ENCODE measurements around the gene FAM222A.

Gene FAM222A

DNA sequence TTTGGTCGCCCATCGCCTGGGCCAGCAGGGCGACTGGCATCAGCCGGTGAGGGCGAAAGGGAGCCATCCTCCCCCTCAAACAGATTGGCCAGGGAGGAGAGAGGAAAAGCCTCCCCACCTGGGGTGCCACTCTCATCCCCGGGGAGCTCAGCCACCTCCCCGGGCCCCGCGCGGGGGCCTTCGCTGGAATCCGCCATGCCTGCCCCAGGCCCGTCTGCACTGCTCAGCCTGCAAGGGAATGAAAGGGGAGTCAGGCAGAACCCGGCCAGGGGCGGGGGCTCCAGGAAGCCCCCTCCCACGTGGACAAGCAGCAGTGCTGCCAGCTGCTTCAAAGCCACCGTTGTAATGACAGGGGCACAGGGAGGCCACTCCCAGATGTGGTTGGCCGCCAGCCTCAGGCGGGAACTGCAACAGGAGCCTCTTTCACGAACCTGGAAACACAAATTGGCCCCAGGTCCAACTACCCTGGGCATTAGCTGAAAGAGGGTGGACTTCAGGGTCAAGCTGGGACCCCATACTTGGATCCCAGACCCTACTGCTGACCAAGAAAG lies 101.0 kb downstream of the FAM222A start:
- no peak overlapping the region for H3K4me3 ChIP-seq (replicated peaks in 1 of 2; ENCODE audit: low read depth in 2 of 2, low read length in 2 of 2)
- TF ChIP-seq CTCF (IDR thresholded peaks at IDR 0.05; ENCODE audit: low read depth, low read length), result no peak
- DNase-seq (ENCODE audit: low read depth in 2 of 2), result no peak

DNA sequence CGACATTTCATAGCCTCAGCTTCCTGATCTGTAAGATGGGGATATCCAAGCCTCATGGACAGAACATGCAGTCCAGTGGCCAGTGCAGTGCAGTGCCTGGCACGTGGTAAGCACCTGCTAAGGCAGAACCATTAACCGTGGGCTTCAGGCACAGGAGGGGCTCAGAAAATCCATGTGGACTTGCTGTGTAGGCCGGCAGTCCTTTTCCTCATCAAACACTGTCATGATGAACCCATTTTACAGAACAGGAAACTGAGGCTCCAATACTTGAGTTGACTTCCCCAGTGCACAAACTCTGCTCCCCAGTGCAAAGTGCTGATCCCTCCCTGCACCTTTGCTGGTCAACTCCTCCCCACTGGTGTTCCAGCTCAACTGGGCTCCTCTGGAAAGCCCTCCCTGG lies 101.6 kb downstream of the FAM222A start:
- DNase-seq (ENCODE audit: low read depth in 2 of 2), result no peak
- no peak for TF ChIP-seq CTCF (IDR thresholded peaks at IDR 0.05; ENCODE audit: low read depth, low read length)

DNA sequence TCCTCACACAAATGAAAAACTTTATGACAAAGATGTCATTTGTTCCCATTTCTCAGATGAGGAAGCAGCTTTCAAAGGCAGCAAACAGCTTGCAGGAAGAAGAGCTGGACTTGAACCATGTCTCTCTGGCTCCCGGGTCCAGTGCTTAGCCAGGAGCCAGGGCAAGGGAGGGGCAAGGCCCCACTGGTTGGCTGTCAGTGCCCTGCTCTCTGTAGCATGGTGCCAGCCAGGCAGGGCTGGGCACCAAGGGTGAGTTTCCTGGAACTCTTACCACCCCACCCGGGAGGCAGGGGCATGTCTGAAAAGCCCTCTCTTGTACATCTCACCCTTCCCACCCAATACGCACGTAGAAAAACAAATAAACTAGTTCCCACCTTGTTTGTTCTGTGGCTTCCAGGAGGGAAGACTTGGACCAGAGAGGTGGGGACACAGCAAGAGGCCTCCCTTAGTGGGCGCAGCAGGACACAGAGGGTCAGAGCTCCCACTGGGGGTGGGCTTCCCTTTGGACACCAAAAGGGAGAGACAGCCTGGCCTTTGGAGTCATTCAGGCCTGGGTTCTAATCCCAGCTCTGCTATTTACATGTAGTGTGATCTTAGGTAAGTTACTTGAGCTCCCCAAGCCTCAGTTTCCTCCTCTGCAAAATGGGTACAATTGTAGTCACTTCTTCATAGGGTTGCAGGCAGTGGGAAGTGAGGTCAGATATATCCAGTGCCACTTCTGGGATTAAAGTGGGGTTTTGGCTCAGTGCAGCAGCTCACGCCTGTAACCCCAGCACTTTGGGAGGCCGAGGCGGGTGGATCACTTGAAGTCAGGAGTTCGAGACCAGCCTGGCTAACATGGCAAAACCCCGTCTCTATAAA lies 102.4 kb downstream of the FAM222A start:
- H3K4me3 ChIP-seq (replicated peaks in 1 of 2; ENCODE audit: low read depth in 2 of 2, low read length in 2 of 2), result no peak overlapping the region
- no peak for TF ChIP-seq CTCF (IDR thresholded peaks at IDR 0.05; ENCODE audit: low read depth, low read length)
- no peak for DNase-seq (ENCODE audit: low read depth in 2 of 2)

More for the DNA sequence above, 101.6 kb downstream of the FAM222A start:
- no peak overlapping the region for H3K4me3 ChIP-seq (replicated peaks in 1 of 2; ENCODE audit: low read depth in 2 of 2, low read length in 2 of 2)

- H3K4me3 ChIP-seq (replicated peaks in 1 of 2; ENCODE audit: low read depth in 2 of 2, low read length in 2 of 2), result no peak overlapping the region
- DNase-seq (ENCODE audit: low read depth in 2 of 2), result no peak
- TF ChIP-seq CTCF (IDR thresholded peaks at IDR 0.05; ENCODE audit: low read depth, low read length), result no peak
Measured at GRCh38 chr12:109816870-109817269, 103.2 kb downstream of the FAM222A start.

DNA sequence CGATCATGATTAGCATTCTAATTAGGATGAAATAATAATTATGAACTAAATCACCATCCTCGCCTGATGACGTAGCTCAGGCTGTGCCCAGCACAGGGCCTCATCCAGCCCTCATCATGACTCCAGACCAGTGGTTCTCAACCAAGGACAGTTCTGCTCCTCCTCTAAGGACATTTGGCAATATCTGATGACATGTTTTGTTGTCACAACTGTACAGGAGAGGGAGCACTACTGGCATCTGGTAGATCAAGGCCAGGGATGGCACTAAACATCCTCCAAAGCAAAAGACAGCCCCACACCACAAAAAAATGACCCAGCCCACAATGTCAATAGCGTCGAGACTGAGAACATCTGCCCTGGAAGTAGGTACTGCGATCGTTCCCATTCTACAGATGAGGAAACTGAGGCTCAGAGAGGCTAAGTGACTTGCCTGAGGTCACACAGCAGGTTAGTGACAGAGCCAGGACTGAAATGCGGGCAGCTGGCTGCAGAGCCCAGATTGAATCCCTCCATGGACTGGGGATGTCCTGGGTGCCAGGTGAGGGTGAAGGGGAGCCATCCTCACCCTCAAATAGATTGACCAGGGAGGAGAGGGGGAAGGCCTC lies 104.1 kb downstream of the FAM222A start:
- DNase-seq (ENCODE audit: low read depth in 2 of 2), result no peak
- no peak overlapping the region for H3K4me3 ChIP-seq (replicated peaks in 1 of 2; ENCODE audit: low read depth in 2 of 2, low read length in 2 of 2)
- no peak for TF ChIP-seq CTCF (IDR thresholded peaks at IDR 0.05; ENCODE audit: low read depth, low read length)

DNA sequence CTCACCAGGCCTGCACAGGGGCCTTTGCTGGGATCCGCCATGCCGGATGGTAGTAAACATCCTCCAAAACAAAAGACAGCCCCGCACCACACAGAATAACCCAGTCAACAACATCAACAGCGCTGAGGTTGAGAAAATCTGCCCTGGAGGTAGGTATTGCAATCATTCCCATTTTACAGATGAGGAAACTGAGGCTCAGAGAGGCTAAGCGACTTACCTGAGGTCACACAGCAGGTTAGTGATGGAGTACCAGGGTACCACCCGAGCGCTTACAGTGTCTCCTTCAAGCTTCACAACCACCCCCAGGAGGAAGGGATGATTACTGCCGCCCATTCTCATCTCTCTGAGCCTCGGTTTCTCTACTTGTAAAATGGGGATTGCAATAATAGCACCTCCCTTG lies 104.6 kb downstream of the FAM222A start:
- no peak overlapping the region for H3K4me3 ChIP-seq (replicated peaks in 1 of 2; ENCODE audit: low read depth in 2 of 2, low read length in 2 of 2)
- DNase-seq (ENCODE audit: low read depth in 2 of 2), result no peak

More for the DNA sequence above, 104.6 kb downstream of the FAM222A start:
- no peak for TF ChIP-seq CTCF (IDR thresholded peaks at IDR 0.05; ENCODE audit: low read depth, low read length)

Data from cardiac fibroblast (primary cell).